Iris pigment epithelial cell (primary cell): ENCODE results near the gene MAMLD1.

Experiments
- DNase-seq: peaks from one replicate; pipeline ENCODE4 v3.0.0-alpha.2; 2011; ENCODE audit warnings: low read depth

The MAMLD1 gene

GRCh38 chrX:150502091-150502490 is 139.0 kb downstream of the MAMLD1 start:
- DNase-seq = no peak

- DNase-seq = no peak
These were observed 140.1 kb downstream of the MAMLD1 start for GRCh38 chrX:150502979-150503897.

- DNase-seq = no peak
These were observed 140.7 kb downstream of the MAMLD1 start for GRCh38 chrX:150503898-150504219.

GRCh38 chrX:150504397-150505182 is 141.5 kb downstream of the MAMLD1 start:
- DNase-seq = no peak

- no peak for DNase-seq
These were observed 142.9 kb downstream of the MAMLD1 start for GRCh38 chrX:150506020-150506419.

- DNase-seq = no peak
These were observed 143.4 kb downstream of the MAMLD1 start for GRCh38 chrX:150506486-150506885.

- DNase-seq = no peak
These were observed 144.2 kb downstream of the MAMLD1 start for GRCh38 chrX:150507251-150507856.

GRCh38 chrX:150508018-150508417 is 144.9 kb downstream of the MAMLD1 start:
- DNase-seq = no peak

- peak; percentile 12 for DNase-seq
These were observed 145.6 kb downstream of the MAMLD1 start for GRCh38 chrX:150508451-150509367.

GRCh38 chrX:150509703-150510102 is 146.6 kb downstream of the MAMLD1 start:
- no peak for DNase-seq

GRCh38 chrX:150512461-150512901 is 149.4 kb downstream of the MAMLD1 start:
- no peak for DNase-seq

- DNase-seq = no peak
These were observed 150.4 kb downstream of the MAMLD1 start for GRCh38 chrX:150513544-150513943.

GRCh38 chrX:150514462-150514861 is 151.3 kb downstream of the MAMLD1 start:
- DNase-seq = no peak

- DNase-seq = no peak
These were observed 152.7 kb downstream of the MAMLD1 start for GRCh38 chrX:150515801-150516200.

- peak; percentile 48 for DNase-seq
These were observed 154.3 kb downstream of the MAMLD1 start for GRCh38 chrX:150517303-150517910.

- DNase-seq = no peak
These were observed 159.4 kb downstream of the MAMLD1 start for GRCh38 chrX:150522494-150522893.

GRCh38 chrX:150525061-150525919 is 162.2 kb downstream of the MAMLD1 start:
- no peak for DNase-seq

GRCh38 chrX:150526692-150527091 is 163.6 kb downstream of the MAMLD1 start:
- DNase-seq = no peak

GRCh38 chrX:150527108-150527507 is 164.0 kb downstream of the MAMLD1 start:
- no peak for DNase-seq

GRCh38 chrX:150529587-150529986 is 166.5 kb downstream of the MAMLD1 start:
- DNase-seq = no peak
